GM08714 (cell line): ENCODE results near the gene USP51.
"Not testable (repeated sequence)": the region's sequence is repeated elsewhere in the genome, so short reads cannot be mapped to it uniquely, and the experiment has no call there.

Experiments used
- H3K4me3 ChIP-seq: fragments of 200-500 bp; sonication (Bioruptor generic); 2 replicates; pipeline ENCODE4 v1.5.1; 2014; ENCODE audit warnings: mild to moderate bottlenecking, low read length, inconsistent platforms
- ZNF274 ChIP-seq: IDR thresholded peaks from 2 replicates; pipeline ENCODE4 v1.6.1; 2012; ENCODE audit warnings: mild to moderate bottlenecking, low read depth, low read length

USP51 gene

DNA sequence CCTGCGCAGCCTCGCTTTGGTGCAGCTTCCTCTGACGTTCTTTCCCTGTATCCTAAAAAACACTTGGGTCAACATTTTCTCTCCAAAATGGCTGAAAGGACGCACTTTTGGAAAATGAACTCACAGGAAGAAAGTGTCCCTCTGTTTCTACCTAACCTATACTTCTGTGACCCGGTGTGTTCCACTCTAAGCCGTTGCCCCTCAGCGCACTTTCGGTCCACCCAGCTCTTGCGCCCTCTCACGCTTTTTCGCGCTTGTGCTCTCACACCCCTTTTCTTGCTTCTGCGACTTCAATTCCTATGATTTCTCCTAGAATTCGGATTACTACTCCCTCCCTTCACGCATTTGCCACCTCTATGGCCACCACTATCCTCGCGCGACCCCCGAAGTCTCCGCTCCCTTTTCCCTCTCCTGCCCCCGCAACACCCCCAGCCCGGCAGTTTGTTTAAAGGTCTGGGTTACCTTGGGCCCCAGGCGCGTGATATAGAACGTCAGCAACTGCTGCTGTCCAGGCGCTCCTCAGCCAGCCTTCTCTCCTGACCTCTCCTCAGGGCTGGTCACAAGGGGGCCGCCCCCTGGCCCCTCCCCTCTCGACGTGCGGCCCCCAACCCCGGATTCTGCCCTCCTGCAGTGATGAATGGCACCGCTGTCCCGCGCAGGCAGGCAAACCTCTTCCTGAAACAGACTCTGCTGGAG is at the start of gene USP51:
USP51 (minus strand) TSS at position 535 of the 696 bp plus-strand sequence. CDS start 909 bp downstream, outside the sequence.
- peak within 1 kb of the TSS; percentile 60; the same call in 1 of the 2 replicates for H3K4me3 ChIP-seq
- no peak for TF ChIP-seq ZNF274

DNA sequence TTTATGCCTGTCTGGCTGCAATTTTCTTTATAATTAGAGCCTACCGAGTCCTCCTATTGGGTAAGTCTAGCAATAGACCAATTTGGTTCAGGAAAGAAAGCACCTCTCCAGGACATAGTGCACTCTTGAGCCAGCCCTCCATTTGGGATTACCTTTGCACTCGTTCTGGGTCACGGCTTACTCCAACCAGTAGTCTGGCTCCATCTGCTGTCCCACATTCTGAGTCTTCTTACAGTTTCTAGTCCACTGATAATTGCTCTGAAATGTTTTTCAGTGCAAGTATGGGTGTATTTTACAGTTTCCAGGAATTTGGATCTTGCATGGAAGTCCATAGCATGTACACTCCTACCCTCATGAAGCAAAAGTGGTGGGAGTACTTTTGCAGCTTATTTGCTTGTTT is 34.8 kb upstream of the USP51 start:
- no peak for TF ChIP-seq ZNF274
- H3K4me3 ChIP-seq: no peak overlapping the region

DNA sequence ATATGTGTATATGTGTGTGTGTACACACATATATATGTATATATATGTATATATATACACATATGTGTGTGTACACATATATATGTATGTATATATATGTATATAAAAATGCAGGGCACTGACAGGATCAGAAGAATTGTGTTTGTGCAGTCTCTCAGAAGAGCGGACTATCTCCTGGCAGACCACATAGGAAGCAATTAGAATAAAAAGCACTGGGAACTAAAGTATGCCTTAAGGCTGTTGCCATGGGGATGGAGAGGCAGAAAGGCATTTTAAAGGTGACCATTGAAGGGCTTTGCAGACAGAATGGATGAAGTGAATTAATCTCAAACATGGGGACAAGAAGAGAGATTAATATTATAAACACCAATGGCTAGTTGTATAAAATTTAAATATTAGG is 33.7 kb upstream of the USP51 start:
- TF ChIP-seq ZNF274: no peak
- no peak overlapping the region for H3K4me3 ChIP-seq

DNA sequence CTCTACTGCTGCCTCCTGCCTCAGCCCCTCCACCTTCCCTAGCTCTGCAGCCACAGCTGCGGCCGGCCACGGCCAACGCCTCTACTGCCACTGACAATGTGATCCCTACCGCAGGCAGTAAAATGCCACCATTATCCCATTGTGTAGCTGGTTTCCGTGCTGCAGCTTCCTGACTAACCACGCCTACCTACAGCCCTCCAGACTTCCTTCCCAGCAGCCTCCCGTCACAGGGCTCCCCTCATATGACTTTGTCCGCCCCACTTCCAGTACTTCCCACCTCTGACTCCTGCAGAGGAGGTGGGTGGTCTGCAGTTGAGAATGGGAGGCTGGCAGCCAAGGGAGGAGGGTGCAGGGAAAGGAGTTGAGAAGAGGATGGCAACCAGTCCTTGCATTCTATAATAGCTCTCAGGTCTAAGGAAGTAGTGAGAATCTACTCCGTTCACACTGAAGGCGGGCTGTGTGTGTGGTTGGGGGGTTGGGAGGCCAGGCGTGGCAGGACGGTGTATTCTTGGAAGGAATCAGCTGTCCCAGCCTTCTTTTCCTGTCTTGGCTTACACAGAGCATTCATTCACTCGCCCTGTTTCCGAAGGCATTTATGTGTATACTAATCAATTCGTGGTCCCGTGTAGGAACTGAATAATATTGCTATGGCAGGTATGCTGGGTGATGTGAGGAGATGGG is 33.1 kb upstream of the USP51 start:
- H3K4me3 ChIP-seq: no peak overlapping the region
- TF ChIP-seq ZNF274: no peak

DNA sequence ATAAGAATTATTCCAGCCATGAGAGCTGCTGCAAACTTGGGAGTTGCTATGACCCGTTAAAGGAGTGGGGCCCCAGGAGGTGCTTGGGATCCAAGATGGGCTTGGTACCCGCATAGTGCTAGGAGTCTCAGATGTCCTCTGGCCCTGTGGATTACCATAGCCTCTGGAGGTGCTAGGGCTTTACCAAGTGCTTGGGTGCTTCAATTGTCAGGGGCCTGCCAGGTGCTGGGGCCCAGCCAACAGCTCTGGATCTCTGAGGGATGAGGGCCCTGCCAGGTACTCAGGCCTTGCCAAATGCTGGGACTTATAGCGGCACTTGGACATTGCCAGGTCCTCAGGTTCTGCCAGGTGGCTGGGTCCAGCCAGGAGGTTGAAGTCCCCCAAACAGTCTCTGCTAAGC is 32.0 kb upstream of the USP51 start:
- no peak overlapping the region for H3K4me3 ChIP-seq
- no peak for TF ChIP-seq ZNF274

DNA sequence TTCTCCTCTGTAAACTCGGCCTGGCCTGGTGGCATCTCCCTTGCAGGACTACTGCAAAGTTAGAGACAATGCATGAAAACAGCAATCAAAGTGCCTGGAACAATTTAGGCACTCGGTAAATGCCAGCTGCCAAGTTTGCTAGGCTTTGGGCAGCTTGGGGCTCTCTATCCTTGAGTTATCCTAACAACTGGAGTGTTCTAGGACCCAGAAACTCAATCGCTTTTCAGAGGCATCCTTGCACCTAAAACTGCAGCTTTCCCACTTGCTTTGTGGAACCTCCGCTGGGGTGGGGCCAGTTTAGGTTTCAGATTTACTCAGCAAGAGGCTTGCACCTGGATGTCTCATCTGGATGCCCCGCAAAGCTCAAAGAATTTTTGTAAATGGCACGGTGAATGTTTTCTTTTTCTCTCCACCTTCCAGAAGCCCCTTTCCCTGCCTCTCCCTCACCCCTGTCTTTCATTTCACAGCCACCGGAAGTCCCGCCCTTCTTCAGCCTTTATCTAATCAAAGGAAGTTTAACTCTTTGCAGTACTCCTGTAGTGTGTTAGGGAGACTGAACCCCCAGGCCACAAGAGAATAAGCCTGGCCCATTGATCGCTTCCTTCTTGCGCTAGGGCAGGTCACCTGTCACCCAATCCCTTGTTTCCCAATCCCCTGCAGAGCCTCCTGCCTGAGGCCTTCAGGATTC is 27.3 kb upstream of the USP51 start:
- not testable (repeated sequence) for H3K4me3 ChIP-seq

DNA sequence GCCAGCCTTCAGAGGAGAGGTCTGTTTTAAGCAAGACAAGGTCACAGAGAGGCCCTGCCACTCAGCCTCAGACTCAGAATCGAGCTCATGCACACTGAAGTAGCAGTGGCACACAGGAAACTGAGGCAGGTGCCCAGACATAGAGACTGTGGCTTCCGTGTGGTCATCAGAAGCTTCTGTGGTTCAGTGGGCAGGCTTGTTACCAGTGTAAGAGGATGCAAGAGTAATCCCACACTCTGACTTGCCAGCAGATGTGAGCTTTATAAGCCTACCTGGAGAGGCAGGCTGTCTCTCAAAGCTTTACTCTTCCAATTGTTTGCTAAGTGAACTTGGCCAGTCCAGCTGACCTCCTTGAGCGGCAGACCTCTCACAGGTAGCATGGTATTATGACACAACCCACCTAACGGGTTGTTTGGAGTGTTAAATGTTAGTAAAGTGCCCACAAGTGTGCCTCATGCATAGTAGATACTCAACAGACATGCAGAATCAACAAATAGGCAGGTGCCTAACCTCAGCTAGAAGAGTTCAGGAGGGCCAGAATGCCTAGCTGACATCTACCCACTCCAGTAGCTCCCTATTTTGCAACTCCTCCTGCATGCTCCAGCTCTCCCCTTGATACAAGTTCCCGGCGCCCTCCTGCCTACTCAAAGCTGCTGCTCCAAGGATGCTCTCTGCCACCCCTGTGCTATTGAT is 23.5 kb upstream of the USP51 start:
- H3K4me3 ChIP-seq: not testable (repeated sequence)

DNA sequence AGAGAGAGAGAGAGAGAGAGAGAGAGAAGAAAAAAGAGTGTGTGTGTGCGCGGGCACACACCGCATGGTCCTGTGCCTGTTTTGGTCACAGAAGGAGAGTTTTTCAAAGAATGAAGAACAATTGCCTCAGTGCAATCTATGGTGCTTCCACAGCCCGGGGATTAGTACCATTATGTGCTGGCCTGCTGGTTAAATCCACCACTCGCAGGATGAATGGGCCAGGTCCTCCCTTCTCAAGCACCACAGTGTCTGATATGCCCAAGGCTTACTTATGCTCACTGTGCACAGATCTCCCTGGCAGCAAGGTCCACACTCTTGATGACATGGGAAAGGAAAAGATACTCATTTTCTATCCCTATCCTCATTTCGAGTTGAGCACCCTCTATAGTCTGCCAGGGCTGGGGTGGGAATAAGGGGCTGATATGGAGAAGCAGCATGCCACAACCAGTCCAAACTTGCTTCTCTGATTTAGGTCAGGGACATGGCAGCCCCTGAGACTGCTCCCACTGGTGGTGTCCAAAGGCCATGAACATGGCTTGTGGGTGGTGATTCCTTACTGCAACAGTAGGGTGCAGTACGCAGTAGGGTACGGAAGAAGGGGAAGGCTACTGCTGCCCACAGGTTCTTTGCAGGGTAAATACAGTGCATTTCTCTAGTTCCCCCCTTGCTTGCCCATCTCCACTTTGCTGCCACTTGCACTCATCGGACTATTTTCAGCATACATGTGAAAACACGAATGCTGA is 18.9 kb upstream of the USP51 start:
- H3K4me3 ChIP-seq: not testable (repeated sequence)

DNA sequence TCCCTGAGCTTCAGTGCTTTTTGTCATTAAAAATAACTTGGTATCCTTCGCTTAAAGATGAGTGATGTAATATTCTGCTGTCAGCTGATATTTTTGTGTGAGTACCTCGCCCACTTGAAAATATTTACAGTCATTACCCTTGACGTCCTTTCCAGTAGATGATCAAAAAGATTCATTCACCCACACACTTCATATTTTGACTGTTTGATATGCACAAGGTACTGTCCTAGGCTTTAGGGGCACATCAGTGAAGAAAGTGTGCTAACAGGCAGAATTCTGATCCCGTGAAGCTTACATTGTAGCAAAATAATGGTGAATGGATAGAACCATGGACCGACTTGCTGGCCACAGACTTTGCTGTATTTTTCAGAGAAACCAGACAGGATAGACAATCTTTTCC is 18.1 kb upstream of the USP51 start:
- not testable (repeated sequence) for H3K4me3 ChIP-seq

DNA sequence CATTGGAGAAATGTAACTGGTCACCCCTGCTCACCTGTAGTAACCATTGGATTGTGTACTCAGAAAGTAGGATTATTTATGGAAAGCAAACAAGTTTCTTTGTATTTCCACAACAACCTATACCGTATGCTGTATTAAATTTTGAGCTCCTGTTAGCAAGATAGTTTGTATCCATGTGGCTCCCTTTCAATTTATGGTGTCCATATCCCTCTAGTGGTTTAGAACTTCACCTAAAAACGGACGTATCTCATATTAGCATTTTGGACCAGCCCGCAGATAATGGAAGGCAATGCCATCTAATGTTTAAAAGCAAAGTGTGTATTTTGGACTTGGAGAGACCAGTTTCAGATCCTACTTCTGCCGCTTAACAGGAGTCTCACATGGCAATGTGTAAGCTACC is 17.4 kb upstream of the USP51 start:
- H3K4me3 ChIP-seq: not testable (repeated sequence)

DNA sequence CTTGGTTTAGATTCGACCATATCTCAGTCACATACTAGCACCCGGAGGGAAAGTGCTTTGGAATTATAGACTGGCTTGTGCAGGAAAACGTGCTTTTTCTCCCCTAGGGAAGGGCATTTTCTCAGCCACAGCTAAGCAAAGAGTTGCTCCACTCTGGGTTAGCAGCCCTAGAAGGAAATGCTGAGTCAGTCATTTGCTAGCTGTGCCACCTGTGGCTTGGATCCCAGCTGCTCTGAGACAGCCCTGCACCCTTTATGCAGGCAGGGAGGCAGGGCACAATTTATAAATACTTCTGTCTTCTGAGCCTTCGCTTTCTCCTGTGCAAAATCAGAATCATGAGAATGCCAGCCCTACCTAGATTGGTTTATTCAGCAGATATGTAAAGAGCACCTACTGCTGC is 1.3 kb upstream of the USP51 start:
- no peak for TF ChIP-seq ZNF274
- no peak overlapping the region for H3K4me3 ChIP-seq

DNA sequence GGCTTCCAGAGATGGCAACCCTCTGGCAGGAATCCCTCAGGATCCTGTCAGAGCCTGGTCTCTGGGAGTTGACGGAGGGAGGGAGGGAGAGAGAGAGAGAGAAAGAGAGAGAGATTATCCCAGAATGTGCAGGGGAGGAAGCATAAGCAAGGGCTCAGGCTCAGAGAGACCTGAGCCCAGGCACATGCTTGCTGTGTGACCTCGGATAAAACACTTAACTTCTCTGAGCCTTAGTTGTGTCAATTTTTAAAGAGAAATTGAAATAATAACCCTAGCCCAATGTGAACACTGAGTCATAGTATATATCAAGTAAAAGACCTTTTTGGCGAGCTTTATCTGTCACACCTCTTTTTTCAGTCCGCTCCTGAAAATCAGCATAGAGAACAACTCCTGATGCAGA is 473 bp upstream of the USP51 start:
- no peak overlapping the region; the same call in 1 of the 2 replicates for H3K4me3 ChIP-seq
- TF ChIP-seq ZNF274: no peak

DNA sequence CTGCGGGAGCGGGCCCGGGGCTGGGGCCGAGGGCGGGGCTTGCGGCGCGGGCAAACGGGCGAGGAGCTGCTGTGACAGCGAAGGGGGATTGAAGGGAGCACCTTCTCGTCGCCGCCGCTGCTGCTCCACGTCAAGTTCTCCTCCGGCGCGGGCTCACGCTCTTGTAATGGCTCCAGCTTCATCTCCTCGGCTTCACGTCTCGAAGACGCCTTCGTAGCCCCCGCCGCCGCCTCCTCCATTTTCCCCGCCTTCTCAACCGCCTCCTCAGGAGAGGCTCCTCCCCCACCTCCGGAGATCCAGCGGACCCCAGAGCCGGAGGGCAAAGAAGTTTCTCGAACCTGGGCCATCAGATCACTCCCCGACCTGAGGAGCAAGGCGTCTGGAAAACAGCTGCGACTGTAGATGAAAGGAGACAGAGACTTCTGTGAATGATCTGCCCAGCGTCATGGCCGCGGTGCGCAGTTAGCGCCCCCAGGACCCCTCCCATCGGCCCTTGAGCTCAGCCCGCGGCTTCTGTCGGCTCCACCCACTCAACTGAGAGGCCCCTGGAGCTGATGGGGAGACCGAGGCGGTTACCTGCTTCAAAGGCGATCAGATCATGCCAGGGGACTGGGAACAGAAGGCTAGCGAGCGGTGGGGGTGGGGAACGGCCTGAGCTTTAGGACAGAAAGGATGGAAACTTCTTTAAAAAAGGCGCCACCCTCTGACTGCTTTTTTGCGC is 895 bp downstream of the USP51 start:
- TF ChIP-seq ZNF274: no peak
- peak overlapping the region; percentile 60; the same call in 1 of the 2 replicates for H3K4me3 ChIP-seq
